Measurements from ENCODE around the gene GOLGA2. TPM values are rescaled to one million over a fixed set of nuclear protein-coding genes. Genes with fewer than 3 reads are reported as not detected.

Gene GOLGA2
- total RNA-seq, 1 donor from 2014 or later, result 76.4 TPM

DNA sequence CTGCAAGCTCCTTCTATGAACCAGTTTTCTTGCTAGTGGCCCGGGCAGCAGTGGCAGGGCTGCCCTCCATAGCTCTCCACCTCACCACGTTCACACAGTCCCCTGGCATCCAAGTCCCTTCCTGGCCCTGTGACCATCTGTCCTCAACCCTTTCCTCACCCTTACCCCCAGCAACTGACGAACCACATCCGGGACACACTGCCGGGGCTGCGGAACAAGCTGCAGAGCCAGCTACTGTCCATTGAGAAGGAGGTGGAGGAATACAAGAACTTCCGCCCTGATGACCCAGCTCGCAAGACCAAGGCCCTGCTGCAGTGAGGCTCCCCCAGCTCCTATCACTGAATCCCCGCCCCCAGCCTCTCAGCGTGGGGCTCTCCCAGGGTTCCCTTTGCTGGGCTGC, 53.8 kb downstream of the GOLGA2 start:
- intact Hi-C loops (cut with DNase I), result no loop called here
- no peak for DNase-seq (ENCODE audit: missing footprints)
- ATAC-seq, result no peak

DNA sequence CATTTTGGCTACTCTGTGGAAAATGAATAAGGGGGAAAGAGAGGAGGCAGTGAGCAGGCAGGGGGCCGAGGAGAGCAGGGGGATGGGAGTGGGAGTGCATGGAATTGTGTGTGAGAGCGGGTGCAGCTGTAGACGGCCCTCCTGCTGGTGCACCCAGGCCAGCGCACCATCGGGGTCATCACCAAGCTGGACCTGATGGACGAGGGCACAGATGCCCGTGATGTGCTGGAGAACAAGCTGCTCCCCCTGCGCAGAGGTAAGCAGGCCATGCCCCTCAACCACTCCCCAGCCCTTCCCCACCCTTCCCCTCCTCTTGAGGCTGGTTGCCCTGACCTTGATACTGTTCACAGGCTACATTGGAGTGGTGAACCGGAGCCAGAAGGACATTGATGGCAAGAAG, 56.0 kb downstream of the GOLGA2 start:
- no peak for ATAC-seq
- intact Hi-C loops (cut with DNase I), result no loop called here
- DNase-seq (ENCODE audit: missing footprints), result no peak

DNA sequence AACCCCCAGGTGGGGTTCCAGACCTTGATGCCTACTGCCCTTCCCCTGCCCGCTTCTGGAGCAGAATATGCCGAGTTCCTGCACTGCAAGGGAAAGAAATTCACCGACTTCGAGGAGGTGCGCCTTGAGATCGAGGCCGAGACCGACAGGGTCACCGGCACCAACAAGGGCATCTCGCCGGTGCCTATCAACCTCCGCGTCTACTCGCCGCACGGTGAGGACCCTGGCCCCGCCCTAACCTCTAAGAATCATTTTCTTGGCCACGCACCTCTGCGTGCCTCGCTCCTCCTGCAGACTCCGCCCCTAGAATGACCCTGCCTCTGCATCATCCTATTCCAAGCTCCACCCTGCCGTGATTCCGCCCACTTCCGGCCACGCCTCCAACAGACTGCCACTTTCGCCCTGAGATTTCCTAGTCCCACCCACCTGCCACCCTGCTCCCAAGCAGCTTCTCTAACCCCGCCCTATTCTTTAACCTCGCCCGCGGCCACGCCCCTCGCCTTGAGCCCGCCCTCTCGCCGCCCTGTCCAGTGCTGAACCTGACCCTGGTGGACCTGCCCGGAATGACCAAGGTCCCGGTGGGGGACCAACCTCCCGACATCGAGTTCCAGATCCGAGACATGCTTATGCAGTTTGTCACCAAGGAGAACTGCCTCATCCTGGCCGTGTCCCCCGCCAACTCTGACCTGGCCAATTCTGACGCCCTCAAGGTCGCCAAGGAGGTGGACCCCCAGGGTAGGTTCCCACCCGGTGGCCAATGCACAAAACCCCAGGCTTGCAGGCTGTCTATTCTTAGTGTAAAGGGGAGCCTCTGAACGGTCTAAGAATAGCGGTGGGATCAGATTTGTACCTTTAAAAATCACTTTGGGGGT, 57.1 kb downstream of the GOLGA2 start:
- intact Hi-C loops (cut with DNase I), result no loop called here
- DNase-seq (ENCODE audit: missing footprints) (peak; percentile 96), ATAC-seq (peak; percentile 90)

DNA sequence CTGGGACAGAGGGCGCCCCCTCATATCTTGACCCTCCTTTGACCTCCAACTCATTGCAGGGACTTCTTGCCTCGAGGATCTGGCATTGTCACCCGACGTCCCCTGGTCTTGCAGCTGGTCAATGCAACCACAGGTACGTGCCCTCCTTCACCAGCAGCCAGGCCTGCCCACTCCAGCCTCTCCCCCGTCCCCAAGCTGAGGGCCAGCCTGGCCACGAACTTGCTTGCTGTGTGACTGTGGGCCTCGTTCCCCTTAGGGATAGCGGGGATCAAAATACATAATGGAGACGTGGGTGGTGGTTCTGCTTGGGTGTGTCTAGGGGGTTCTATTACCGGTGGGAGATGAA, 57.7 kb downstream of the GOLGA2 start:
- DNase-seq (ENCODE audit: missing footprints) (no peak), ATAC-seq (no peak)
- intact Hi-C loops (cut with DNase I), result no loop called here

DNA sequence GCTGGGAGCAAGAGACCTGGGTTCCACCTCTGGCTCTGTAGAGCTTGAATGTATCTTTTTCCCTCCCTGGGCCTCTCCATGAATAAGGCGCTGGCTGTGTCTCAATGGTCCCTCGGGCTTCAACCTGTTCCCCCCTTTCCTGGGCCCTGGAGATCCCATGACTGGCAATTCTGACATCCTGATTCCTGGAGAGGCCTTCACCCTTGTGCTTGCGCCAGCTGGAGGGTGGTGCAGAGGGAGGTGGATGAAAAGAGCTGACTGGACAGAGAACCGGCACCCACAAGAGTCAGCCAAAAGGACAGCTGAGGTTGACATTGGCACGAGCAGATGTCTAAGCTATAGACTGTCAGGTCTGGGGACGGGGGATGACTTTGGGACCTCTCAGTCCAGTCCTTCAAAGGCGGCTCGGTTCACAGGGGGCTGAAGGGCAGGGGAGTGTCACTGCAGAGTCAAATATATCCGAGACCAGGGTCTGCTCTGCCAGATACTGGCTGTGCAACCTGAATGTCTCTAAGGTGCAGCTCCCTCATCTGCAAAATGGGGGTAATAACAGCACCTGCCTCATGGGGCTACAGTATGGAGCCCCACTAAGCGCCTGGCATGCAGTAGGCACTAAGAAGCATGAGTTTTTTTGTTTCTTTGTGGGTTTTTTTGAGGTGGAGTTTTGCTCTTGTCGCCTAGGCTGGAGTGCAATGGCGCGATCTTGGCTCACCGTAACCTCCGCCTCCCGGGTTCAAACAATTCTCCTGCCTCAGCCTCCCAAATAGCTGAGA, 58.8 kb downstream of the GOLGA2 start:
- peak; percentile 25 for ATAC-seq

DNA sequence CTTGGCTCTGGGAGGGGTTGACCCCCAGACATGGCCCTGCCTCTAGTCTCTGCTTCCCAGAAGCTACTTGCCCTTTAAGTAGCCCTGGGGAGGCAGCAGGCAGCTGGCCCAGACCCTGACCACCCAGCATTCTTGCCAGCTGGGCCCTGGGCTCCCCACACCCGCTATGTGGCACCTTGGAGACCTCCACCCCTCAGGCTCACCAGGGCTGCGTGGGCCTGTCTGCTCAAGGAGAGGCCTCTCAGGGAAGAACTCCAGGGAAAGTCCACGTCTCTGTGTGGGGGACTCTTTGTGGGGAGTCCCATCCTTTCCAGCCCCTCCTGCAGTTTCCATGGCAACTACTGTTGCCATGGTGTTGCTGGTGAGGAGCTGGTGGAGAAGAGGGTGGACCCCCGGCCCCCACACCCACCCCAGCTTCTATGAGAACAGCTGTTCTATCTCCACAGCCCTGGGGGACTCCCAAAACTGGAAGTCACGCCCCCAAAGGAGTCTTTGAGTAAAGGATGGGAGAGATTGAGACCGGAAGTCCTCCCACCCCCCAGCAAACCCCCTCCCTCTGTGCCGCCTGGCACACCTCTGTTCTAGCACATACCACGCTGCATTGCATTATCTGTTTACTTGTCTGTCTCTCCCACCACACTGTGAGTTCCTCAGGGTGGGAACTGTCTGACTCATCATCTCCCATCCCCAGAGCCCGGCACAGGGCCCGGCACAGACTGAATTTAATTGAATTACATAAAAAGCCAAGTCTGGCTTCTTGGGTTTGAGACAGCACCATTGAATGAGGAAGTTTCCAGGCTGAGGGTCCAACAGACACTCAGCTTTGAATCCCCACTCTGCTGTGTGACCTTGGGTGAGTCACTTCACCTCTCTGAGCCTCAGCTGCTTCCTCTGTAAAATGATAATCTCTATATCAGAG, 60.1 kb downstream of the GOLGA2 start:
- intact Hi-C loops (cut with DNase I), result no loop called here
- no peak for DNase-seq (ENCODE audit: missing footprints)
- peak; percentile 46 for ATAC-seq

More for the DNA sequence above, 58.8 kb downstream of the GOLGA2 start:
- intact Hi-C loops (cut with DNase I), result no loop called here
- no peak for DNase-seq (ENCODE audit: missing footprints)

DNA sequence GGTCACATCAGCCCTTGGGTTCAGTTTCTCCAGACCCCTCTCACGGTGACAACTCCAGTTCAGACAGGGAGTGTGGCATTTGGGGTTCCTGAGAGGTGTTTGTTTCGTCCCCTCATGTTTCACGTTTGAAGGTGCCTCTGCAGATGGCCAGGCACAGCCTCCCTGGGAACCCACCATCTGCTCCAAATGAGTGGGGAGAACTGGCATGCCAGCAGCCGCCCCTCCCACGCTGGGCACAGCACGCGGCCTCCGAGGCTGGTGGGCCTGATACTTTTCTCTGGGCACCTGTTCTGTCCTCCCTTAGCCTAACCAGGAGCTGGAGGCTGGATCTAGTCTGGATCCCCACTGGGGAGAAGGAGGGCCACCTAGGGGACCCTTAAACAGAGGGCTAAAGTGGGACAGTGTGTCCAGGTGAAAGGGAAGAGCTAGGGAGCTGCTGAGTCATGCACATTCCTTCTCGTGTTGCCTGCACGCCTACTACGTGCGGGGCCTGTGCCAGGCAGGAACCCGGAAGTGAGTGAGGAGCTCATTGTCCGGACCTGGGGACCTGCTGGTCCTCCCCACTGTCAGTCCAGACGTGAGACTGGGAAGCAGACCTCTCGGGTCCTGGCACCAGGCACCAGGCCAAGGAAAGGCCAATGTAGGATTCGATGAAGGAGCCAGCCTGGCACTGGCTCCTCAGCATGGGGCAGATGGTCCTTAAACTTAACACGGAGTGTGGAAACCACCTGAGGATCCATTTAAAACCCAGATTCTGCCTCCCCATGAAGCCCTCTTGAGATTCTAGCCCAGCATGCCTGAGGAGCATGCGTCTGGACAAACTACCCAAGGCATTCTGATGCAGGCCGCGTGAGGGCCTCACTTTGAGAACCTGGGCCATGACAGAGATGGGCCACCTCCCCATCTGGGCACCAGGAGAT, 61.0 kb downstream of the GOLGA2 start:
- ATAC-seq (no peak), DNase-seq (ENCODE audit: missing footprints) (no peak)

DNA sequence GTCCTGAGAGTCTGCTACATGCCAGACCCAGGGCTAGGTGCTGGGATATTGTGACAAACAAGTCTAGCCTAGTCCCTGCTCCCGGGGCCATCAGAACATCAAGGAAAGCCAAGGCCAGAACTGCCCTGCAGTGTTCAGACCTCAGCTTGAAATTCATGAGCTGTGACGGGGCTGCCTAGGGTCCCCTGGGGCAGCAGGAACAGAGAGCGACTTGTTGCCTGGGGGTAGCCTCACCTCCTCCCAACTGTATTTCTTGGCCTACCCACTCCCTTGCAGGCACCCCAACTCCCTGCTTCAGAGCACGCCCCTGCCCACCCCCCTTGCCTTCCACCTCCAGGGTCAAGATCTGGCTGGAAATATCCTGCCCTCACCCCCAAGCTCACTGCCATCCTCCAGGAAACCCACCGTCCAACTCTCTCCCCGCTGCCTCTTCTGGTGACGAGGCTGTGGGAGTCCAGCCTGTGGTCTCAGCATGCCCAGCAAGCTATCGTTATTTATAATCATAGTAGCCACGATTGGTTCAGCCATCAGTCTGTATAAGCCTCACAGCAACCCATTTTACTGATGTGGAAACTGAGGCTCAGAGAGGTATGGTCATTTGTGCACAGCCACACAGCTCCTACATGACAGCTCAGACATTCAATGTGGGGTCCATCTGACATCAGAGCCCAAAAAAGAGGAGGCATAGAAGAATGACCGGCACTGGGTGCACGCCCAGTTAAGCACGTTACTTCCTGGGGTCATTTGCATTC, 61.9 kb downstream of the GOLGA2 start:
- ATAC-seq (no peak), DNase-seq (ENCODE audit: missing footprints) (no peak)
- intact Hi-C loops (cut with DNase I), result no loop called here

More for the DNA sequence above, 61.0 kb downstream of the GOLGA2 start:
- intact Hi-C loops (cut with DNase I), result no loop called here

DNA sequence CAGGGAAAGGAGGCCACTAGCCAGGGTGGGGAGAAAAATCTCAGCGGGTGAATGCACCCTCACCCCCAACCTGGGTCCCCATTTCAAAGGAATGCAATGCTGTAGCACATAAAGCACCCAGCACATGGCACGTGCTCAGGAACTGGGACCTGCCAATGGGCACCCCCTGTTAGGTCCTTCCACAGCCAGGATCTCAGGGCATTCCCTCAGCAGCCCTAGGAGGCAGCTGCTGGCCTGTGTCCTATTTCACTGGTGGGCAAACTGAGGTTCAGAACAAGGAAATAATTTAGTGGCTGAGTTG, 63.9 kb downstream of the GOLGA2 start:
- ATAC-seq (no peak), DNase-seq (ENCODE audit: missing footprints) (no peak)
- intact Hi-C loops (cut with DNase I), result no loop called here

DNA sequence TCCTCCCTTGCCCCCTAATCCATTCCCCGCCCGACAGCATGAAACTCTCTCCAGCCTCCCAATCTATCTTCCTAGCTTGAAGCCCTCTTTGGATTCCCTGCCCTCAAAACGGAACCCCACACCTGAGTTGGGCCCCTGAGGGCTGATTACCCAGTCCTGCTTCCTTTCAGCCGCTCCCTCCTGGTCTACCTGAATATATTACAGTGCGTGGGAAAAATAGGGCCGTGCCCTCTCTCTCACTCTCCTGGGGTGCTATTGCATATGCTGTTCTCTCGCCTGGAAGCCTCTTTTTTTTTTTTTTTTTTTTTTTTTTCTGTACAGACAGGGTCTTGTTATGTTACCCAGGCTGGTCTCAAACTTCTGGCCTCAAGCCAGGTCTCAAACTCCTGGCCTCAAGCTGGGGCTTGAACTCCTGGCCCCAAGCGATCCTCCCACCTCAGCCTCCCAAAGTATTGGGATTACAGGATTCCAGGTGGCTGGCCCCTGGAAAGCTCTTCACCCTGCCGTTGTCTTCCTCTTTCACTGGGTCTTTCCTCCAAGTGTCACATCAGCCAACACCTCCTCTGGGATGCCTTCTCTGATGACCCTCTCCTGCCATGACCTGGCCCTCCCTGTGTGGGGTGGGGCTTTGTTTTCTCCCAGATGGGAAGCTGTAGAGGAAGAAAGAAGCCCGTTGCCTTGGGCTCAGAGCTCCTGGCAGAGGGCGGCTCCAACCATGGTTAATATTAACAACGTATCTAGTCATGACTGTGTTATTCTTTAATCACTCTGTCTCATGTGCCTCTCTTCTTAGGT, 64.4 kb downstream of the GOLGA2 start:
- intact Hi-C loops (cut with DNase I), result no loop called here
- ATAC-seq (no peak), DNase-seq (ENCODE audit: missing footprints) (no peak)

DNA sequence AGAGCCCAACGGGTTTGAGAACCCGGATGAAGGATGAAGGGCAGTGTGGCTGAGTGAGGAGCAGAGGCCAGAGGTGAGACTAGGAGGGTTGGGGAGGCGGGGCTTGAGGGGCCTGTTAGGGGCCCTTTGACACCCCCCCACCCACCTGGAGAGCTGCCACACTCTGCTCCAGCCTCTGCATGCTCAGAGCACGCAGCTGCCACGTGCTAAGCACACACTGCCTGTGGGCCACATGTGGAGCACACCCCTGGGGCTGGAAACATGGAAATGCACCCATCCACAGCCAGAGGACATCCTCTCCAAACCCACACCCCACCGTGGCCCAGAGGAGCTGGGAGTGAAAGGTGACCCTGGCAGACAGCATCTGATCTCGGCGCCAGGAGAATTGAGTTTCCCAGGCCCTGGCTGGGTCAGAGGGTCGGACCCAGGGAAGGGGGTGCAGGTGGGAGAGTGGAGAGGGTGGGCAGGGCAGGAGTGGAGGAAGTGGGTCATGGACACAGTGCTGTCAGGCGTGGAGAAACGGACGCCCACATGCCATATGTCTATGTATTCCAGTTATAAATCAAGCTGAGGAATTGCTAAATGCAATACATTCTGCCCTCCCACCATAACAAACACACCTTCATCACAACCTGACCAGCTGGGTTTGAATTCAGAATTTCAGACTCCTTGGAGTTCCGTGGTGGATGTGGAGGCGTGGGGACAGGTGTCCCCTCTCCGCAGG, 66.7 kb downstream of the GOLGA2 start:
- ATAC-seq (no peak), DNase-seq (ENCODE audit: missing footprints) (no peak)
- intact Hi-C loops (cut with DNase I), result no loop called here

DNA sequence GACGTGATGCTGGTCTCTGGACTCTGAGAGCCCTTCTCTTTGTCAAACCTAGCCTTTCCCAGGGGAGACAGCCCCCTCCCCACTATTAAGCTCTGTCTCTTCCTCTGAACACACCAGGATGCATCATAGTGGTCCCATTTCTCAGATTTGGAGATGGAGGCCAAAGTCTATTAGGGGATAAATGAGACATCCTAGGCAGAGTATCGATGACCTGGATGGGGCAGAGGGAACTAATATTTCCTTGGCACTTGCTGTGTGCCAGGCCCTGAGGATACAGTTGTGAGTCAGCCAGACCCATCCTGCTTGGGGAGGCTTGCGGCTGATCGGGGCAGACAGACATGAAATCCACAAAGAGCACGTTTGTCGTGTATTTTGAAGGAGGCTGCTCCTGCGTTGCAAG, 67.4 kb downstream of the GOLGA2 start:
- intact Hi-C loops (cut with DNase I), result no loop called here
- ATAC-seq, result no peak

DNA sequence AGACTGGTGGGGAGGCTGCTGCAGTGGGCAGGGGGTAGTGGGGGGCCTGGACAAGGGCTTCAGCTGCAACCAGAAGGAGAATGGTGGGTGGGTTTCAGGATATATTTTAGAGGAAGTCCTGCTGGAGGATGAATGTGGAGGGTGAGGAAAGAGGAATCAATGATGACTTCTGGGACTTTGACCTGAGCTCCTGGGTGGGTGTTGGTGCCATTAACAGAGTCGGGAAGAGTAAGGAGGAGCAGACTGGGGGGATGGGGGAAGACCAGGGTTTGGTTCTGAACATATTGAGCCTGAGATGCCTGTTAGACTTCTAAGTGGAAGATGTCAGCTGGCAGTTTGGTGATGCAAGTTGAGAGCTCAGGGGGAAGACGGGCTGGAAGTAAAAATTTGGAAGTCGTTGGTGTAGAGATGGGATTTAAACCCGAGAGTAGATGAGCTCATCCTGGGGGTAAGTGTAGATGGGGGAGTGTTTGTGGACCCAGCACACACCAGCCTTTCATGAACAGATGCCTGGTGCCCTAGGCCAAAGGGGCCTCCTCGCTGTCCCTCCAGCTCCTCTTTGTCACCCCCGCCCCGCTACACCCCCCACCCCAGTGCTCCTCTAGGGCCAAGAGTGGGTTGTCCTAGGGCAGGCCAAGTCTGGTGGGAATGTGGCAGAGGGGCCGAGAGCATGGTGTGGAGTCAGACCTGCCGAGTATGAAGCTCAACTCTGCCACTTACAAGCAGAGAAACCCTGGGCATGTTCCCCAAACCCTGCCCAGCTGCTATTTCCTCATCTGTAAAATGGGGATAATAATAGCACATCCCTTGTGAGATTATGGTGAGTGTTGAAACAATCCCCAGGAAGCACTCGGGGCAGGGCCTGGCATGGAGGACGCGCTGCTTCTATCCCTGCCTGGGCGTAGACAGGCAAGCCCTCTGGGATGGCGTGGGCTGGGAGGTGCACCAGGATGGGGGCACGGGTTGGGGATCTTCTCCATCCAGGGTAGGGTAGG, 68.6 kb downstream of the GOLGA2 start:
- DNase-seq (ENCODE audit: missing footprints), result no peak
- intact Hi-C loops (cut with DNase I), result no loop called here
- no peak for ATAC-seq

More for the DNA sequence above, 67.4 kb downstream of the GOLGA2 start:
- no peak for DNase-seq (ENCODE audit: missing footprints)

DNA sequence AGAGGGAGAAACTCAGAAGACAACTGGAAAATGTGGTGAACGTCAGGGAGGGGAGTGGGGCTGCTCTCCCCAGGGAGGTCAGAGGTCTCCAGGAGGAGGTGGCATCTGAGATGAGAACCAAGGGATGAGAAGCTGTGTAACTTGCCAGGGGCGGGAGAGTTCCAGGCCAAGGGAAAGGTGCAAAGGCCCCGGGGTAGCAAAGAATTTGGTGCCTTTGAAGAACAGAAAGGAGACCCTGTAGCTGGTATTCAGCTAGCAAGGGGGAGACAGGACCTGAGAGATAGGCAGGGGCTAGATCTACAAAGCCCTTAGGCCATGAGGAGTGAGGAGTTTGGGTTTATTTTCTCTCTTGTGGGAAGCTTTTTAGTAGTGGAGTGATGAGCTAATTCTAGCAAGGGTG, 69.3 kb downstream of the GOLGA2 start:
- DNase-seq (ENCODE audit: missing footprints), result no peak
- intact Hi-C loops (cut with DNase I), result no loop called here
- ATAC-seq, result no peak

Data from Right ventricle myocardium inferior (tissue), 1 donor.